Fibroblast of skin of back (primary cell): ENCODE measurements around the gene PCSK2.

ENCODE experiments used
- DNase-seq: peaks from one replicate; pipeline ENCODE4 v3.0.0-alpha.2; 2013

Gene PCSK2

GRCh38 chr20:17273717-17274116, 46.9 kb downstream of the PCSK2 start:
- DNase-seq = no peak

GRCh38 chr20:17276101-17276500, 49.3 kb downstream of the PCSK2 start:
- DNase-seq = no peak

- DNase-seq = peak; percentile 16
These were observed 54.6 kb downstream of the PCSK2 start for GRCh38 chr20:17281478-17281877.

GRCh38 chr20:17282501-17282900, 55.7 kb downstream of the PCSK2 start:
- DNase-seq = no peak

DNA sequence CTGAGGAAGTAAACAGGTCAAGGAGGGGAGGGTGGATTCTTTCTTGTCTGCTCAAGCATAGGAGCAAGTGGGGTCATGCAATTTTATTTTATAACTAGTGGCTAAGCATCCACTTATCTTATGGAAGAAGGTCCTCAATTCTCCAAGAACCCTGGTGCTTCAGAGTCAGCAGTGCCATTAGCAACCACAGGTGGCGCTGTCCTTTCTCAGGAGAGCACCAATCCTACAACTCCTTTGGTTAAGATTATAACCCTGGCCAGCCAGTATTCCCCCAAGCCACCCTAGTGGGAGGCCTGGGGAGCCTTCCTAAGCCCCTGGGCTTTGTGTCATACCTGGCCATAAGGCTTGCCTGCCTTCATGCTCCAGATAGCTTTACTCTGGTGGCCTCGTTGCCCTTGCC, 60.7 kb downstream of the PCSK2 start:
- DNase-seq = no peak

DNA sequence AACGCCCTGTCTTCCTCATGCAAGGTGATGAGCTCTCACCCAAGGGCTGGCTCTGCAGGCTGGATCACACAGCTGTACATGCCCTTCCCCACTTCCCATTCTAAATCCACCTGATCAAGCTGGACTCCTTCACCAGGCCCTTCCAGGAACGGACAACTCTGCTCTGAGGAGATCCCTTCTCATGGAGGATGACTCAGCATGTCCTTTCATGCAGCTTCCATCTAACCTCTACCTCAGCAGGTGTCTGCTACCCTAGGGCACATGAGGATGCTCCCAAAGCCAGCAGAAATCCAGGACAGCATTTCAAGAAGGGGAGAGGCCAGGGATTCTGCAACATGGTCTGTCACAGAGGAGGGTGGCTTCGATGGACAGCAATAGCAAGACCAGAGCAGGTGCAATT, 61.2 kb downstream of the PCSK2 start:
- no peak for DNase-seq

- DNase-seq = no peak
These were observed 68.4 kb downstream of the PCSK2 start for GRCh38 chr20:17295151-17295726.

DNA sequence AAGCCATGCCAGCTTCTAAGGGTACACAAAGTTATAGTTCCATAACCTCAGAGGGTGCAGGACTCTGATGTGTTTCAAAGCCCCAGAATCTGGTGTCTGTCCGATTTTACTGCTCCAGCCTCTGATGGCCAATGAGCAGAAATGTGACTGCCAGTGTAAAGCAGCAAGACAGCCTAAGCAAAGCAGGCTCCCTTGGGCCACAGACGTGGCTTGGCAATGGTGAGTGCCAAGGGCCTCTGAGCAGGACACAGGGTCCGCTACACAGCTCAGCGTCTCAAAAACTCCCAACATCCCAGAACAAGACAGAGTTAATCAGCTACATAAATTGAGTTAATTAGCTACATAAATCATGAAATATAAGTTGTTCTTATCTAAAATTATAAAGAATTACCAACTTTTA, 69.2 kb downstream of the PCSK2 start:
- DNase-seq = no peak

- DNase-seq = peak; percentile 63
These were observed 71.3 kb downstream of the PCSK2 start for GRCh38 chr20:17298171-17298570.

DNA sequence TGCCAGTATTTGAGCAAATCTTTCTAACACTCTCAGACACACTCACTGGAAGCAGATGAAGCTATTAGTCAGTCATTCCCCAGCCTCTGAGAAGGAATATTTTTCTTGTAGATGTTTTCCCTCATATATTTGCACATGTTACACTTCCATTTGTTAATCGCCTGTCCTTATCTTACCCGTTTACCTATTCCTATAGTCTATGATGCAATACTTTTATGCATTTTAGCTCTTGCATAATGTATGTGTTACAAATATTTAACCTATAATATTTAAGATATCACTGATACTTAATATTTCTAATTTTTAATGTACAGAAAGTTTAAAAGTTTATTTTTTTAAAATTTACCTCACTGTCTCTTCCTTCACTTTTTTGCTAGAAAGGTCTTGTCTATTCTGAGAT, 71.9 kb downstream of the PCSK2 start:
- no peak for DNase-seq

GRCh38 chr20:17300113-17300512, 73.3 kb downstream of the PCSK2 start:
- DNase-seq = no peak

- no peak for DNase-seq
These were observed 77.9 kb downstream of the PCSK2 start for GRCh38 chr20:17304774-17305173.

DNA sequence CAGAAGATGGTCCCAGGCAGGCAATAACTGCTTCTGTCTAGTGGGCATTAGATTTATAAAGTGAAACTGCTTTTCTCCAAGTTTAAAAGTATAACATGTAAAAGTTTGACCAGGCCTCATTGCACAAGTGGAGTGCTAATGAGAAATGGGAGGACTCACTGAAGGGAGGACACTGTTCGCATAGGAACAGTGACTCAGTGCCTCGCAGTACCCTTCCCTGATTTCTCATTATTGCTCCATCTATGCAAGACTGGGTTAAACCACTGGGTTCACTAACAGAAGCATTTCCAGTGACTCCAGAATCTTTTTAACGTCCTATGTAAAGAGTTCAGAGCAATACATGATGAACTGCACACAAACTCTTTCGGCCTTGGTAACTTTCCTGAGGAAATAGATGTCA, 79.6 kb downstream of the PCSK2 start:
- no peak for DNase-seq

DNA sequence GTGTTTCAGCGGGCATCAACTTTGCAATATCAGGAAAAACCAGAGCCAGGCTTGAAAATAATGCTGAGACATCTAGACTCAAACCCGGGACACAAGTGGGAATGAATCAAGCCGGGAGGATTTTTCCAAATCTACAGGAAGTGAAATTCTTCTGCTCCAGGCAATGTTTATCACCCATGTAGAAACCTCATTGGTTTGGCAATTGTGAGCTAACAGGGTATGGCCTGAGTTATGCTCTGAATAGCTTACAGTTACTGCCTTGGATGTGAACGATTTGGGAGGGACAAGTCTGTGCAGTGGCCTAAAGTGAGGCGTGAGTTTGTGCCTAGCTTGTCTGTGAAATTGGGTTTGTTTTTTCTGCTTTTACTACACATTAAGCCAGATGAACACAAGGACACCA, 87.4 kb downstream of the PCSK2 start:
- DNase-seq = no peak

- DNase-seq = no peak
These were observed 88.8 kb downstream of the PCSK2 start for GRCh38 chr20:17315407-17316231.

DNA sequence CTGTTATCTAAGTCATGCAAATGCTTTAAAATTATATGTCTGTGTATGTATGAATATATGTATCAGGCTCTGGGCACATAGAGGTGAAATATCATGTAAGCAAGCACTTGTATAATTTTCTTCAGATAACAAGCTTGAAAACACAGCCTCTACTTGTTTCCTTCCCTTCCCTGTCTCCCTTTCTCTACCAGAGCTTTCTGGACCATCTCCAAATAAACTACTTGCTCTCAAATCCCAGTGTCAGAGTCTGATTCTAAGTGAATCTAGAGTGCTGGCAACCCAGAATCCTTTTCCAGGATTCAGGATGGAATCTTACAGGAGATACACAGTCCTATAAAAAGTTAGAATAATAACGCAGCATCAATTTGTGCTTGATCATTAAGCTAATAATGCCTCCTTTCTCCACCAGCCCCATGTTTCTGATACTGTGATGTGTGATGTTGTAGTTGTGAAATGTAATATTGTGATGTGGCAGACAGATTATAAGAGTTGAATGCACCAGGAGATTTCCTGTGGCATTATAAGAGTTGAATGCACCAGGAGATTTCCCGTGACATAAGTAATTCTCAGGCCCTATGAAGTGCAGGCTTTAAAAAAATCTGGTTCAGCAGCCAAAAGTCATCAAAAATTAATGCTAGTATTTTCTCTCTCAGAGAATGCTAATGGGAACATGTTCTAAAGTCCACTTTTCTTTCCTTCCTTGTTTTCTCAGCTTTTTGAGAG, 89.6 kb downstream of the PCSK2 start:
- no peak for DNase-seq

DNA sequence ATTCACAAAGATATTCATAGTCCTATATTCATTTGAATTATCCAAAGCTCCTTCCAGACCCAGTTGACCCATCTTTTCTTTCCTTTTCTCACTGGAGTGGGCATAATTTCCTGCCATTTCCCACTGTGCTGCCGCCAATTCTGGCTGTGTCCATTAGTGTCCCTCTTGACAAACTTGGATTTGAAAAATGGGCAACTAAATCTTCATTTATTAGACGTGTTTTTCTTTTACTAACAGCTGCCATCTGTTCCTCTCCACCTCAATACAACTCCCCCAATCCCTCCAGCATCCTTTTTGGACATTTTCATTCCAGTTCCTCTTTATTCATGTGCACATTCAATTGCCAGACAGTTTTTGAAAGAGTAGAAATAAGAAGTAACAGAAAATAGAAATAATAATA, 90.5 kb downstream of the PCSK2 start:
- no peak for DNase-seq

- peak; percentile 21 for DNase-seq
These were observed 93.6 kb downstream of the PCSK2 start for GRCh38 chr20:17320456-17320855.

DNA sequence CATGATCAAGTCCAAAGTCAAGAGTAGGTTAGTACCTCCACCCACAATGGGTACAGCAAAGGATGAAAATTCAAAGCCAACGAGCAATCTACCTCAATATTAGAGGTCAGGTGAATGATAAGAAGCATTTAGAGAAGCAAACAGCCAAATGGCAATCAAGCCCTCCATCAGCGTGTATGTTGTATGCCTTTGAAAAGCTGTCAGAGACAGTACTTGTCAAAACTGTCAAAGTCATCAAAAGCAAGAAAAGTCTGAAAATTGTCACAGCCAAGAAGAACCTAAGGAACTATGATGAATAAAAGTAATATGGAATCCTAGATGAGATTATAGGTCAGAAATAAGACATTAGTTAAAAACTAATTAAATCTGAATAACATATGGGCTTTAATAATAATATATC, 99.3 kb downstream of the PCSK2 start:
- no peak for DNase-seq

DNA sequence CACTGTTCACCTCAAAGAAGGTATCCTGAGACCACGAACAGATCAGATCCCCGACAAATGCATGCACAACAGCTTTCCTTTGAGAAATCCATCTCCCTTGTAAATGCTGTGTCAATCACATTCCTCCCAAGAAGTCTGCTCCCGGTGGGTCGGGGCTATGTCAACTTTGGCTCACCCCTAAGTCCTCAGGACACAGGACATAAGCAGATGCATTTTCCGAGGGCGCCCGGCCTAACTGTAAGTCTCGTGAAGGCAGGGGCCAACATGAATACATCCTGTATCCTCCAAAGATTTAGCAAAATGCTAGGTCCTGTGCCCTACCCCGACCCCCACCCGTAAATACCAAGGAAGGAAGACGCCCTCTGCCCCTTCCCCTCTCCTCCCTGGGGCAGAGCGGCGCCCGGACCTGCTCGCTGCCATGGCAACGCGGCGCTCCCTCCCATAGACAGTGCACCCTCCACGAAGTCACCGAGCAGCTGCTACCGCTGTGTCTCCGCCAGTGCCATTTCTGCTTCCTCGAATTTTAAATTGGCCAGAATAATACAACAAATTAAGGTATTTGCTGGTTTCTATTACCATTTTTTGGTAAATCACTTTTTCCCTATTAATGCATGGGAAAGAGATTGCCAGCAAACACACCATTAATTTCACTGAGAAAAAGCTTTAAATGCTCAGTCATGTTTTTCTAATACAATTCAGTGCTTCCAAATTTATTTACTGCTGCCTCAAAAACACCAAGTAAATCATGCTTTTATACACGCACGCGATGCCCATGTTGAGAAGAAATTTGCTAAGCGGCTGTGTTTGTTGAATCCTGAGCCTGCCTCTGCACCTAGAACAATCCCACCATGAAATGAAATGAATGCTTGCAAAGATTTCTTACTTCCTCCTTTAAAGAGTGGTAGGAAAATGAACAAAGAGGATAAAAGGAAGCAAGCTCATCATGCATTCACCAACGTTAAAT, 100.6 kb downstream of the PCSK2 start:
- no peak for DNase-seq

DNA sequence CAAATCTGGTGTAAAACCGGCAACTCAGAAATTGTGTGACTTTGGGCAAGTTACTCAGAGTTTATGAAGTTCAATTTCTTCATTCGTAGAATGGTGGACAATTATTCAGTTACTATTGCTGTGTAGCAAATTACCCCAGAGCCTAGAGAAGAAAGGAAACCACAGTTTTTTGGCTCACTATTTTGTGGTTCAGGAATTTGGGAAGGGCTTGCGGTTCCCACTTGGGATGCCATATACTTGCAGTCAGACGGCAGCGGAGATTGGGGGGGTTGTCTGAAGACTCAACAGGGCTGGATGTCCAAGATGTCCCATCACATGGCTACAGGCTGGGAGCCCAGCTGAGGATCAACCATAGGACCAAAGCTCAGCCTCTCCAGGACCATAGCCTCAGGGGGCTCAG, 108.1 kb downstream of the PCSK2 start:
- DNase-seq = peak; percentile 43

DNA sequence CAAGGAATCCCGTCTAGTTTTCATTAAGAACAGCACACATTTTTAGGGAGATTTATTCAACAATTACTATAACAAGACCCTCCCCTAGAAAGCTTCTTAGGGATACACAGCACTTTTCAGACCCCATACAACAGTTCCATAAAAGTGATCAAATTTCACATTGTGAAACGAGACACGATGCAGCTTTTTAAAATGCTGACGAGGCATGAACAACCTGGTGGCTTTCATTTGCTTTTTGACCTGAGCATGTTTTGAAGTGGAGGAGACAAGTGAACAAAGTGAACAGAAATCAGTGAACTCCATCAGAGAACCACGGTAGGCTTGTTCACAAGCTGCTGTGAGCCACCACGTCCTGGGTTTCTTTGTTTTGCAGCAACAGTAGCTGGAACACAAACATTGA, 112.2 kb downstream of the PCSK2 start:
- DNase-seq = no peak

DNA sequence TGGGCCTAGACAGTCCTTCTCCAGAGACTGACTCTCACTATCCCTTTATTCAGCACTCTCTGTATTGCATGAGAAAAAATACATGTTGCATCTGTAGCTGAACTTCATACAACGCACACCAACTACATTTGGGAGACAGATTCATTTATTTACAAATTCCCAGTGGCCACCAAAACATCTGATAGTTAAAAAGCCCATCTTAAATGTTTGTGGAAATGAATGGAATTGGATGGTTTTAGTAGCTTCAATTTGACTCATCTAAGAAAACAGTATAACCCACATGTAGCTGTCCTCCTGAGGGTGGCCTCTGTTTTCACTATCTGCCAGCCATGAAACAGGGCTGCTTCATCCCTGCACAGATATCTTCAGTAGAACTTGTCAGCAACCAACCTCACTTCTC, 116.3 kb downstream of the PCSK2 start:
- peak; percentile 37 for DNase-seq
